Right atrium auricular region (tissue), 2 donors: Measurements from ENCODE around the gene TYROBP. TPM values are rescaled to one million over a fixed set of nuclear protein-coding genes. Genes with fewer than 3 reads are reported as not detected.
A peak's percentile ranks its signal among the peaks of the same experiment; 100 is the strongest.

ENCODE experiments used
- DNase-seq: peaks from one replicate; pipeline ENCODE4 v3.0.0-alpha.2; 2019; ENCODE audit warnings: low spot score
- H3K27ac ChIP-seq, 2 donors: fragments of 200-600 bp; sonication (generic); 1 replicate in 1 of 2; 2 replicates in 1 of 2; pipeline ENCODE4 v1.5.1; 2016 to 2019
- H3K27me3 ChIP-seq, 2 donors: fragments of 200-600 bp; sonication (generic); one replicate each; pipeline versions ENCODE4 v1.5.1 to v1.6.0; 2017 to 2019
- H3K36me3 ChIP-seq: fragments of 200-600 bp; sonication (generic); one replicate; pipeline ENCODE4 v1.5.1; 2016
- H3K4me1 ChIP-seq, 2 donors: fragments of 200-600 bp; sonication (generic); one replicate each; pipeline versions ENCODE4 v1.5.1 to v1.6.0; 2017 to 2019
- H3K4me3 ChIP-seq, 2 donors: fragments of 200-600 bp; sonication (generic); 1 replicate in 1 of 2; 2 replicates in 1 of 2; pipeline ENCODE4 v1.5.1; 2017 to 2019; ENCODE audit warnings: mild to moderate bottlenecking in 1 of 2, moderate library complexity in 1 of 2
- H3K9me3 ChIP-seq, 2 donors: fragments of 200-600 bp; sonication (generic); one replicate each; pipeline ENCODE4 v1.5.1; 2019
- CTCF ChIP-seq, 2 donors: fragments of 200-600 bp; sonication (generic); IDR thresholded peaks; one replicate each; pipeline ENCODE4 v1.5.1; 2019; ENCODE audit warnings: antibody characterized with exemption in 2 of 2
- total RNA-seq, 2 donors: library from RNA; depleted of rRNA; stranded (reverse); fragments of >200 nt; gene quantifications; one replicate each; pipeline ENCODE4 v1.1.0, GENCODE V29; 2016

The TYROBP gene
- total RNA-seq, 2 donors from 2014 or later, result 26.1 to 85.4 TPM

GRCh38 chr19:35879770-35880317 lies 28.3 kb downstream of the TYROBP start:
- Histone ChIP-seq H3K27me3 (no peaks in the 10 kb centered on the region), H3K4me3 (no peak overlapping the region), H3K27ac (no peak overlapping the region), H3K9me3 (no peaks in the 10 kb centered on the region), H3K36me3 (no peaks in the 10 kb centered on the region), H3K4me1 (peaks cover 0 to 7% of the 10 kb centered on the region in 2 donors)
- peak; percentile 86 for DNase-seq
- no peak for TF ChIP-seq CTCF (IDR thresholded peaks at IDR 0.05)

GRCh38 chr19:35879068-35879467 lies 29.0 kb downstream of the TYROBP start:
- no peaks in the 10 kb centered on the region for H3K9me3 ChIP-seq
- DNase-seq, result no peak
- no peaks in the 10 kb centered on the region for H3K36me3 ChIP-seq
- no peak overlapping the region for H3K4me3 ChIP-seq
- H3K4me1 ChIP-seq, result peaks cover 0 to 7% of the 10 kb centered on the region in 2 donors
- H3K27ac ChIP-seq, result no peak overlapping the region
- H3K27me3 ChIP-seq, result no peaks in the 10 kb centered on the region
- TF ChIP-seq CTCF (IDR thresholded peaks at IDR 0.05), result no peak

GRCh38 chr19:35874392-35874930 lies 33.6 kb downstream of the TYROBP start:
- TF ChIP-seq CTCF (IDR thresholded peaks at IDR 0.05), result no peak
- H3K36me3 ChIP-seq, result no peaks in the 10 kb centered on the region

GRCh38 chr19:35872180-35872579 lies 35.9 kb downstream of the TYROBP start:
- Histone ChIP-seq H3K4me3 (no peak overlapping the region), H3K36me3 (no peaks in the 10 kb centered on the region), H3K9me3 (no peaks in the 10 kb centered on the region), H3K4me1 (peaks cover 0 to 26% of the 10 kb centered on the region in 2 donors), H3K27me3 (no peaks in the 10 kb centered on the region), H3K27ac (no peak overlapping the region)
- no peak for DNase-seq
- TF ChIP-seq CTCF (IDR thresholded peaks at IDR 0.05), result no peak

More at GRCh38 chr19:35874392-35874930, 33.6 kb downstream of the TYROBP start:
- Histone ChIP-seq H3K27ac (no peak overlapping the region), H3K27me3 (no peaks in the 10 kb centered on the region), H3K9me3 (no peaks in the 10 kb centered on the region), H3K4me1 (peaks cover 0 to 14% of the 10 kb centered on the region in 2 donors), H3K4me3 (no peak overlapping the region)
- no peak for DNase-seq

GRCh38 chr19:35871611-35872010 lies 36.5 kb downstream of the TYROBP start:
- H3K9me3 ChIP-seq, result no peaks in the 10 kb centered on the region

More at GRCh38 chr19:35871611-35872010, 36.5 kb downstream of the TYROBP start:
- Histone ChIP-seq H3K36me3 (no peaks in the 10 kb centered on the region), H3K4me3 (no peak overlapping the region), H3K27ac (no peak overlapping the region), H3K27me3 (no peaks in the 10 kb centered on the region), H3K4me1 (peaks cover 0 to 26% of the 10 kb centered on the region in 2 donors)
- no peak for DNase-seq
- no peak for TF ChIP-seq CTCF (IDR thresholded peaks at IDR 0.05)
